Measurements from ENCODE around the gene DMP1. TPM values are rescaled to one million over a fixed set of nuclear protein-coding genes. Genes with fewer than 3 reads are reported as not detected.

Gene DMP1
- total RNA-seq, 4 donors from 2014 or later: not detected

GRCh38 chr4:87697272-87697671, 47.2 kb downstream of the DMP1 start:
- no peak overlapping the region for H3K27ac ChIP-seq
- H3K36me3 ChIP-seq: no peaks in the 10 kb centered on the region
- no peaks in the 10 kb centered on the region for H3K4me1 ChIP-seq
- no peak for DNase-seq (ENCODE audit: low spot score in 2 of 2)
- no peaks in the 10 kb centered on the region for H3K27me3 ChIP-seq
- H3K4me3 ChIP-seq: no peak overlapping the region
- TF ChIP-seq EP300 (IDR thresholded peaks at IDR 0.05) (no peak), POLR2A (IDR thresholded peaks at IDR 0.05) (no peak), CTCF (IDR thresholded peaks at IDR 0.05) (no peak)
- H3K9me3 ChIP-seq: peaks cover 0 to 29% (median 0%) of the 10 kb centered on the region in 4 donors
- 78 to 83% methylated on average over 5 of the region's 5 CpGs for WGBS, 2 donors

GRCh38 chr4:87697945-87698344, 47.9 kb downstream of the DMP1 start:
- Histone ChIP-seq H3K27me3 (no peaks in the 10 kb centered on the region), H3K4me3 (no peak overlapping the region), H3K36me3 (no peaks in the 10 kb centered on the region), H3K27ac (no peak overlapping the region), H3K4me1 (no peaks in the 10 kb centered on the region), H3K9me3 (peaks cover 0 to 22% (median 0%) of the 10 kb centered on the region in 4 donors)
- no peak for DNase-seq (ENCODE audit: low spot score in 2 of 2)
- TF ChIP-seq POLR2A (IDR thresholded peaks at IDR 0.05): no peak
- TF ChIP-seq EP300 (IDR thresholded peaks at IDR 0.05): no peak
- no peak for TF ChIP-seq CTCF (IDR thresholded peaks at IDR 0.05)
- 100% methylated on average over 1 to 2 of the region's 2 CpGs for WGBS, 2 donors

- WGBS, 2 donors: 93 to 95% methylated on average over 2 of the region's 2 CpGs
- TF ChIP-seq POLR2A (IDR thresholded peaks at IDR 0.05): no peak
- no peak for TF ChIP-seq EP300 (IDR thresholded peaks at IDR 0.05)
- no peak for TF ChIP-seq CTCF (IDR thresholded peaks at IDR 0.05)
- no peaks in the 10 kb centered on the region for H3K36me3 ChIP-seq
Measured at GRCh38 chr4:87698394-87698793, 48.3 kb downstream of the DMP1 start.

GRCh38 chr4:87704001-87704400, 53.9 kb downstream of the DMP1 start:
- TF ChIP-seq EP300 (IDR thresholded peaks at IDR 0.05): no peak
- TF ChIP-seq POLR2A (IDR thresholded peaks at IDR 0.05): no peak
- TF ChIP-seq CTCF (IDR thresholded peaks at IDR 0.05): no peak
- H3K4me3 ChIP-seq: no peak overlapping the region
- no peaks in the 10 kb centered on the region for H3K27me3 ChIP-seq
- H3K9me3 ChIP-seq: no peaks in the 10 kb centered on the region
- H3K36me3 ChIP-seq: no peaks in the 10 kb centered on the region
- WGBS, 2 donors: 92 to 94% methylated on average over 3 of the region's 3 CpGs
- DNase-seq (ENCODE audit: low spot score in 2 of 2): no peak
- no peaks in the 10 kb centered on the region for H3K4me1 ChIP-seq
- H3K27ac ChIP-seq: no peak overlapping the region

More at GRCh38 chr4:87698394-87698793, 48.3 kb downstream of the DMP1 start:
- Histone ChIP-seq H3K27me3 (no peaks in the 10 kb centered on the region), H3K9me3 (peaks cover 0 to 17% (median 0%) of the 10 kb centered on the region in 4 donors), H3K4me1 (no peaks in the 10 kb centered on the region), H3K27ac (no peak overlapping the region), H3K4me3 (no peak overlapping the region)
- no peak for DNase-seq (ENCODE audit: low spot score in 2 of 2)

GRCh38 chr4:87707279-87707918, 57.3 kb downstream of the DMP1 start:
- no peaks in the 10 kb centered on the region for H3K27me3 ChIP-seq
- H3K27ac ChIP-seq: no peak overlapping the region
- DNase-seq (ENCODE audit: low spot score in 2 of 2): no peak
- TF ChIP-seq EP300 (IDR thresholded peaks at IDR 0.05): no peak
- no peak for TF ChIP-seq POLR2A (IDR thresholded peaks at IDR 0.05)
- TF ChIP-seq CTCF (IDR thresholded peaks at IDR 0.05): no peak
- 86 to 90% methylated on average over 3 of the region's 4 CpGs for WGBS, 2 donors
- no peaks in the 10 kb centered on the region for H3K36me3 ChIP-seq
- H3K4me3 ChIP-seq: no peak overlapping the region
- H3K9me3 ChIP-seq: peaks cover 0 to 2% (median 0%) of the 10 kb centered on the region in 4 donors
- no peaks in the 10 kb centered on the region for H3K4me1 ChIP-seq

Other genes starting within 250 kb of the DMP1 start
- gene NUDT9, start 227.7 kb upstream of the DMP1 start, total RNA-seq: 10 to 100 TPM; 15.0 to 33.3 (median 24.5) TPM
- 100 to 1,000 TPM; 312 to 741 (median 433) TPM for gene SPARCL1, start 120.9 kb upstream of the DMP1 start, total RNA-seq
- not detected for gene DSPP, start 41.8 kb upstream of the DMP1 start, total RNA-seq
- not detected for gene IBSP, start 149.3 kb downstream of the DMP1 start, total RNA-seq
- gene MEPE, start 182.7 kb downstream of the DMP1 start, total RNA-seq: not detected